SH-SY5Y (cell line): Measurements from ENCODE around the gene TMOD4.

ENCODE experiments used
- GATA2 ChIP-seq: IDR thresholded peaks from 2 replicates; pipeline ENCODE4 v1.6.1; 2011; ENCODE audit warnings: mild to moderate bottlenecking, low read depth, low read length
- GATA3 ChIP-seq: IDR thresholded peaks from 2 replicates; pipeline ENCODE4 v1.6.1; 2011; ENCODE audit warnings: low read depth, mild to moderate bottlenecking, low read length, moderate library complexity

DNA sequence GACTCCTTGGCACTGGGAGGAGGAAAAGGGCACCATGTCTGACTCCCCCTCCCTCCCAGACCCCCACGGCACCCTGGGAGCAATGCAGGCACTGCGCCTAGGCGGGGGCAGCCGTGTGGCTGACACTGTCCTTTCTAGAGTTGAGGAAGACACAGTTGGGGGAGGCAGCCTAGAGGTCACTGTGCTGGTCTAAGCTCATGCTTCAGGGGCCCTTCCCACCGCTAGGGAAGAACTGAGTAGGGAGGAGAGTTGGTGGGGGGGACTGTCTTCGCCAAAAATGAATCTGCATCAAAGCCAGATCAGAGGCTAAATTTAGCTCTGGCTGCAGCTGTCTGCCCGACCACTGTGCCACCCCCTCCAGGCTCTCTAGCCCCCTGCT lies 32.7 kb downstream of the TMOD4 start:
- TF ChIP-seq GATA3 = no peak
- no peak for TF ChIP-seq GATA2
